Measurements from ENCODE around the gene WDR88.

GRCh38 chr19:33108161-33108560, 23.8 kb upstream of the WDR88 start:
- no peak for TF ChIP-seq CTCF (IDR thresholded peaks at IDR 0.05)
- no peak for TF ChIP-seq POLR2A (IDR thresholded peaks at IDR 0.05)
- TF ChIP-seq POLR2AphosphoS5 (IDR thresholded peaks at IDR 0.05): no peak
